Measurements from ENCODE around the gene DLGAP4.

DNA sequence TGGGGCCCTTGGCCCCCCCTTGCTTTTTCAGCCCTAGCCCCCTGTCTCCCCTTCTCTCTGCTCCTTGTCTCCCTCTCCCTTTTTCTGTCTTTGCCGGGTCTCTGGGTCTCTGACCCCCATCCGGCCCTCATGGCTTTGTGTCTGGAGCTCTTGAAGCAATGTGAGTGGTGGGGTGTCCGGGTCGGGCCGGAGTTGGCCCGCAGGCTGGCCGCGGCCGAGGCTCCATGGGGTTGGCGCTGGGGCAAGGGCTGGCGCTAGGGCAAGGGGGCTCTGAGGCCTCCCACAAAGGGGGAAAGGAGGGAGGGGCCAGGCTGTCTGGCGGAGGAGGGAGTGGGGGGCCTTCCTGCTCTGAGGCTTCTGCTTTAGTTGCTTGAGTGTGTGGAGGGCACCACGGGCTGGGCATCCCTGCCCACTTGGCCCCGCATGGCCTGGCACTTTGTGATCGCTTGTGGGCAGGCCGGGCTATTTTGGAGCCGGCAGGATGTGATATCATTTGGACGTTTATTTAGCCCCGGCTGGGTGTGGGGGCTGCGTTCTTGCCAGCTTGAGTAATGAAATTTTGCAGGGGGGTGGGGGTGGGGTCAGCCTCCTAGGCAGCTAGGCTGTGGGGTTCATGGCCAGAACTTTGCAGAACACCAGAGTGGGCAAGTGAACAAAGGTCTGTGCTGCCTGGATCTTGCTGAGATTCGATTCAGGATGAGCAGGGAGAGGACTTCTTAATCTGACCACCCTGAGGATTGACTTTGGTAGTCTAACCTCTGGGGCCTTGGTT lies 156.5 kb downstream of the DLGAP4 start:
- no peak for TF ChIP-seq CTCF (IDR thresholded peaks at IDR 0.05; ENCODE audit: insufficient read depth, low read length, poor library complexity, severe bottlenecking)
- TF ChIP-seq EZH2phosphoT487 (conservative IDR thresholded peaks at IDR 0.05; ENCODE audit: low read length) = no peak
